ENCODE data around the gene DLX1. TPM values are rescaled to one million over a fixed set of nuclear protein-coding genes. Genes with fewer than 3 reads are reported as not detected.

Gene DLX1
- total and polyA plus RNA-seq, 9 of the 15 experiments (the other 6 are each of a cell fraction or from before 2014, with no cell fraction given): 1.9 to 26.2 (median 9.6) TPM

DNA sequence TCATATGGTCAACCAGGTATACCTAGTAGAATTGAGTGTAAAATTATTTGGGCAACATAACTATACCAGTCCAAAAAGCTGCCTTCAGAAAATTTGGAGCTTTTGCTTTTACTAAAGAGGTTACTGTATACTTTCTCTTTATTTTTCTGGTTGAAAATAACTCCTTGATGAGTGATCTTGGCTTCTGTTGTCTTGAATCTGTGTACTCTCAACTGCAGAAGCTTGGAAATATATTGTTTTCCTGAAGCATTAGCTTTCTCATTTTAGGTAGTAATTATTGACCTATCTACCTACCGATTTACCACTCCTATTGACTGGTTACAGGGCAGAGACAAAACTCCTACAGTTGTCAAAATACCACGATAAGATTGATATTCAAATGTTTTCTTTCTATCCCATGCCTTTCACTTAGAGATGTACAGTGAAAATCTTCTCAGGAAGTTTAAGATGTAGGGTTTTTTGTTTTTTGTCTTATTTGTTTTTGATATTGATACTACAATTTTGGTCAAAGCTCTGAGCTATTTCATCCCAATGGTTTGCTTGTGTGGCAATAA is 35.7 kb upstream of the DLX1 start (continued):
- TF ChIP-seq GTF2E2 (tag; IDR thresholded peaks at IDR 0.05) (peak; percentile 52; the same call in 1 of the 2 replicates), ZNF584 (CRISPR knock-in tag; IDR thresholded peaks at IDR 0.05; ENCODE audit: low read depth) (0 out of 2 replicates have a peak, but pooled peaks have one; percentile 33), ZNF830 (CRISPR knock-in tag; IDR thresholded peaks at IDR 0.05) (no peak), ZNF586 (CRISPR knock-in tag; conservative IDR thresholded peaks at IDR 0.05) (no peak), MTA1 (IDR thresholded peaks at IDR 0.05; ENCODE audit: borderline replicate concordance) (no peak), MCM5 (IDR thresholded peaks at IDR 0.05; ENCODE audit: low read depth) (no peak), DPF2 (IDR thresholded peaks at IDR 0.05) (peak; percentile 11; the same call in 1 of the 2 replicates), KLF1 (tag; IDR thresholded peaks at IDR 0.05) (no peak), BHLHE40 (IDR thresholded peaks at IDR 0.05; ENCODE audit: low read length) (no peak)
- TF ChIP-seq, protein P1, sequence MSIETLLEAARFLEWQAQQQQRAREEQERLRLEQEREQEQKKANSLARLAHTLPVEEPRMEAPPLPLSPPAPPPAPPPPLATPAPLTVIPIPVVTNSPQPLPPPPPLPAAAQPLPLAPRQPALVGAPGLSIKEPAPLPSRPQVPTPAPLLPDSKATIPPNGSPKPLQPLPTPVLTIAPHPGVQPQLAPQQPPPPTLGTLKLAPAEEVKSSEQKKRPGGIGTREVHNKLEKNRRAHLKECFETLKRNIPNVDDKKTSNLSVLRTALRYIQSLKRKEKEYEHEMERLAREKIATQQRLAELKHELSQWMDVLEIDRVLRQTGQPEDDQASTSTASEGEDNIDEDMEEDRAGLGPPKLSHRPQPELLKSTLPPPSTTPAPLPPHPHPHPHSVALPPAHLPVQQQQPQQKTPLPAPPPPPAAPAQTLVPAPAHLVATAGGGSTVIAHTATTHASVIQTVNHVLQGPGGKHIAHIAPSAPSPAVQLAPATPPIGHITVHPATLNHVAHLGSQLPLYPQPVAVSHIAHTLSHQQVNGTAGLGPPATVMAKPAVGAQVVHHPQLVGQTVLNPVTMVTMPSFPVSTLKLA (conservative IDR thresholded peaks at IDR 0.05): 0 out of 4 replicates have a peak, but pooled peaks of 1 of the 2 experiments have one; percentile 18
- TF ChIP-seq, protein P2, sequence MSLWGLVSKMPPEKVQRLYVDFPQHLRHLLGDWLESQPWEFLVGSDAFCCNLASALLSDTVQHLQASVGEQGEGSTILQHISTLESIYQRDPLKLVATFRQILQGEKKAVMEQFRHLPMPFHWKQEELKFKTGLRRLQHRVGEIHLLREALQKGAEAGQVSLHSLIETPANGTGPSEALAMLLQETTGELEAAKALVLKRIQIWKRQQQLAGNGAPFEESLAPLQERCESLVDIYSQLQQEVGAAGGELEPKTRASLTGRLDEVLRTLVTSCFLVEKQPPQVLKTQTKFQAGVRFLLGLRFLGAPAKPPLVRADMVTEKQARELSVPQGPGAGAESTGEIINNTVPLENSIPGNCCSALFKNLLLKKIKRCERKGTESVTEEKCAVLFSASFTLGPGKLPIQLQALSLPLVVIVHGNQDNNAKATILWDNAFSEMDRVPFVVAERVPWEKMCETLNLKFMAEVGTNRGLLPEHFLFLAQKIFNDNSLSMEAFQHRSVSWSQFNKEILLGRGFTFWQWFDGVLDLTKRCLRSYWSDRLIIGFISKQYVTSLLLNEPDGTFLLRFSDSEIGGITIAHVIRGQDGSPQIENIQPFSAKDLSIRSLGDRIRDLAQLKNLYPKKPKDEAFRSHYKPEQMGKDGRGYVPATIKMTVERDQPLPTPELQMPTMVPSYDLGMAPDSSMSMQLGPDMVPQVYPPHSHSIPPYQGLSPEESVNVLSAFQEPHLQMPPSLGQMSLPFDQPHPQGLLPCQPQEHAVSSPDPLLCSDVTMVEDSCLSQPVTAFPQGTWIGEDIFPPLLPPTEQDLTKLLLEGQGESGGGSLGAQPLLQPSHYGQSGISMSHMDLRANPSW (CRISPR knock-in tag; IDR thresholded peaks at IDR 0.05): no peak
- TF ChIP-seq, protein P3, sequence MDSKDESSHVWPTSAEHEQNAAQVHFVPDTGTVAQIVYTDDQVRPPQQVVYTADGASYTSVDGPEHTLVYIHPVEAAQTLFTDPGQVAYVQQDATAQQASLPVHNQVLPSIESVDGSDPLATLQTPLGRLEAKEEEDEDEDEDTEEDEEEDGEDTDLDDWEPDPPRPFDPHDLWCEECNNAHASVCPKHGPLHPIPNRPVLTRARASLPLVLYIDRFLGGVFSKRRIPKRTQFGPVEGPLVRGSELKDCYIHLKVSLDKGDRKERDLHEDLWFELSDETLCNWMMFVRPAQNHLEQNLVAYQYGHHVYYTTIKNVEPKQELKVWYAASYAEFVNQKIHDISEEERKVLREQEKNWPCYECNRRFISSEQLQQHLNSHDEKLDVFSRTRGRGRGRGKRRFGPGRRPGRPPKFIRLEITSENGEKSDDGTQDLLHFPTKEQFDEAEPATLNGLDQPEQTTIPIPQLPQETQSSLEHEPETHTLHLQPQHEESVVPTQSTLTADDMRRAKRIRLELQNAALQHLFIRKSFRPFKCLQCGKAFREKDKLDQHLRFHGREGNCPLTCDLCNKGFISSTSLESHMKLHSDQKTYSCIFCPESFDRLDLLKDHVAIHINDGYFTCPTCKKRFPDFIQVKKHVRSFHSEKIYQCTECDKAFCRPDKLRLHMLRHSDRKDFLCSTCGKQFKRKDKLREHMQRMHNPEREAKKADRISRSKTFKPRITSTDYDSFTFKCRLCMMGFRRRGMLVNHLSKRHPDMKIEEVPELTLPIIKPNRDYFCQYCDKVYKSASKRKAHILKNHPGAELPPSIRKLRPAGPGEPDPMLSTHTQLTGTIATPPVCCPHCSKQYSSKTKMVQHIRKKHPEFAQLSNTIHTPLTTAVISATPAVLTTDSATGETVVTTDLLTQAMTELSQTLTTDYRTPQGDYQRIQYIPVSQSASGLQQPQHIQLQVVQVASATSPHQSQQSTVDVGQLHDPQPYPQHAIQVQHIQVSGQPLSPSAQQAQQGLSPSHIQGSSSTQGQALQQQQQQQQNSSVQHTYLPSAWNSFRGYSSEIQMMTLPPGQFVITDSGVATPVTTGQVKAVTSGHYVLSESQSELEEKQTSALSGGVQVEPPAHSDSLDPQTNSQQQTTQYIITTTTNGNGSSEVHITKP (IDR thresholded peaks at IDR 0.05; ENCODE audit: partially characterized antibody): no peak
- TF ChIP-seq, protein P4, sequence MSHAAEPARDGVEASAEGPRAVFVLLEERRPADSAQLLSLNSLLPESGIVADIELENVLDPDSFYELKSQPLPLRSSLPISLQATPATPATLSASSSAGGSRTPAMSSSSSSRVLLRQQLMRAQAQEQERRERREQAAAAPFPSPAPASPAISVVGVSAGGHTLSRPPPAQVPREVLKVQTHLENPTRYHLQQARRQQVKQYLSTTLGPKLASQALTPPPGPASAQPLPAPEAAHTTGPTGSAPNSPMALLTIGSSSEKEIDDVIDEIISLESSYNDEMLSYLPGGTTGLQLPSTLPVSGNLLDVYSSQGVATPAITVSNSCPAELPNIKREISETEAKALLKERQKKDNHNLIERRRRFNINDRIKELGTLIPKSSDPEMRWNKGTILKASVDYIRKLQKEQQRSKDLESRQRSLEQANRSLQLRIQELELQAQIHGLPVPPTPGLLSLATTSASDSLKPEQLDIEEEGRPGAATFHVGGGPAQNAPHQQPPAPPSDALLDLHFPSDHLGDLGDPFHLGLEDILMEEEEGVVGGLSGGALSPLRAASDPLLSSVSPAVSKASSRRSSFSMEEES (CRISPR knock-in tag; IDR thresholded peaks at IDR 0.05): no peak

Measured in K562 (cell line).